LHCN-M2 (cell line): ENCODE results near the gene RRP12. TPM values are rescaled to one million over a fixed set of nuclear protein-coding genes. Genes with fewer than 3 reads are reported as not detected.
"Not testable (repeated sequence)": the region's sequence is repeated elsewhere in the genome, so short reads cannot be mapped to it uniquely, and the experiment has no call there.

Experiments
- DNase-seq: peaks from one replicate; pipeline ENCODE4 v3.0.0-alpha.2; 2012; ENCODE audit warnings: low read depth
- total RNA-seq: library from RNA; depleted of rRNA; stranded (reverse); fragments of >200 nt; gene quantifications from 2 replicates; pipeline ENCODE4 v1.2.3, GENCODE V29; 2014

The RRP12 gene
- total RNA-seq, 1 experiment from 2014 or later: 24.7 TPM

- peak; percentile 80 for DNase-seq
These were observed 6.2 kb upstream of the RRP12 start for GRCh38 chr10:97407211-97407951.

- DNase-seq: not testable (repeated sequence)
These were observed 5.3 kb upstream of the RRP12 start for GRCh38 chr10:97406483-97406882.

GRCh38 chr10:97406064-97406463 lies 4.9 kb upstream of the RRP12 start:
- DNase-seq: no peak

- no peak for DNase-seq
These were observed 2.9 kb upstream of the RRP12 start for GRCh38 chr10:97404044-97404443.

- no peak for DNase-seq
These were observed 347 bp upstream of the RRP12 start for GRCh38 chr10:97401455-97401919.

- DNase-seq: peak; percentile 80
These were observed 1.1 kb downstream of the RRP12 start for GRCh38 chr10:97399843-97400545.

GRCh38 chr10:97396056-97396455 lies 5.1 kb downstream of the RRP12 start:
- no peak for DNase-seq

- DNase-seq: no peak
These were observed 8.0 kb downstream of the RRP12 start for GRCh38 chr10:97393034-97393573.

GRCh38 chr10:97390091-97390490 lies 11.0 kb downstream of the RRP12 start:
- DNase-seq: no peak

- no peak for DNase-seq
These were observed 13.0 kb downstream of the RRP12 start for GRCh38 chr10:97388152-97388551.

GRCh38 chr10:97385565-97385964 lies 15.6 kb downstream of the RRP12 start:
- DNase-seq: no peak

GRCh38 chr10:97384641-97385040 lies 16.5 kb downstream of the RRP12 start:
- DNase-seq: no peak

- no peak for DNase-seq
These were observed 17.0 kb downstream of the RRP12 start for GRCh38 chr10:97384156-97384555.

GRCh38 chr10:97383159-97383558 lies 18.0 kb downstream of the RRP12 start:
- no peak for DNase-seq

- no peak for DNase-seq
These were observed 19.5 kb downstream of the RRP12 start for GRCh38 chr10:97381626-97382025.

GRCh38 chr10:97380516-97380915 lies 20.6 kb downstream of the RRP12 start:
- no peak for DNase-seq

GRCh38 chr10:97378933-97379921 lies 21.9 kb downstream of the RRP12 start:
- DNase-seq: no peak

GRCh38 chr10:97376413-97376812 lies 24.7 kb downstream of the RRP12 start:
- DNase-seq: no peak

GRCh38 chr10:97373456-97373855 lies 27.7 kb downstream of the RRP12 start:
- no peak for DNase-seq

- no peak for DNase-seq
These were observed 28.8 kb downstream of the RRP12 start for GRCh38 chr10:97372233-97372875.

- no peak for DNase-seq
These were observed 29.4 kb downstream of the RRP12 start for GRCh38 chr10:97371696-97372095.
